WI38 (cell line): ENCODE measurements around the gene PRAMEF17.
"Not testable (repeated sequence)": the region's sequence is repeated elsewhere in the genome, so short reads cannot be mapped to it uniquely, and the experiment has no call there.

Experiments used
- H3K4me3 ChIP-seq: 2 replicates; pipeline ENCODE4 v1.5.1; 2011; ENCODE audit warnings: low read depth, mild to moderate bottlenecking, control low read depth, low read length
- CTCF ChIP-seq: IDR thresholded peaks from 2 replicates; pipeline ENCODE4 v1.5.1; 2012; ENCODE audit warnings: low read depth, mild to moderate bottlenecking, control low read depth, low read length

PRAMEF17 gene

GRCh38 chr1:13389332-13389731 lies at the start of gene PRAMEF17:
Gene PRAMEF17 (plus strand): TSS chr1:13389632. CDS start chr1:13389658, 26 bp downstream.
- H3K4me3 ChIP-seq = not testable (repeated sequence)

- H3K4me3 ChIP-seq = not testable (repeated sequence)
Measured at GRCh38 chr1:13342496-13342895, 46.9 kb upstream of the PRAMEF17 start.

GRCh38 chr1:13347034-13347433 lies 42.4 kb upstream of the PRAMEF17 start, which contains the start of gene PRAMEF14:
Gene PRAMEF14 (minus strand): TSS chr1:13347134. CDS start chr1:13345314, 1,820 bp downstream.
- H3K4me3 ChIP-seq = not testable (repeated sequence)

GRCh38 chr1:13353476-13353875 lies 36.0 kb upstream of the PRAMEF17 start:
- not testable (repeated sequence) for H3K4me3 ChIP-seq

- H3K4me3 ChIP-seq = not testable (repeated sequence)
Measured at GRCh38 chr1:13354475-13354874, 35.0 kb upstream of the PRAMEF17 start.

GRCh38 chr1:13356774-13357173 lies 32.7 kb upstream of the PRAMEF17 start:
- H3K4me3 ChIP-seq = not testable (repeated sequence)

- not testable (repeated sequence) for H3K4me3 ChIP-seq
Measured at GRCh38 chr1:13362364-13362763, 27.1 kb upstream of the PRAMEF17 start.

GRCh38 chr1:13364928-13365327 lies 24.5 kb upstream of the PRAMEF17 start:
- H3K4me3 ChIP-seq = not testable (repeated sequence)

GRCh38 chr1:13366536-13366935 lies 22.9 kb upstream of the PRAMEF17 start:
- H3K4me3 ChIP-seq = not testable (repeated sequence)

GRCh38 chr1:13368544-13368943 lies 20.9 kb upstream of the PRAMEF17 start:
- H3K4me3 ChIP-seq = not testable (repeated sequence)

- H3K4me3 ChIP-seq = not testable (repeated sequence)
Measured at GRCh38 chr1:13378983-13379382, 10.4 kb upstream of the PRAMEF17 start.

GRCh38 chr1:13380380-13380779 lies 9.1 kb upstream of the PRAMEF17 start:
- H3K4me3 ChIP-seq = not testable (repeated sequence)

- not testable (repeated sequence) for H3K4me3 ChIP-seq
Measured at GRCh38 chr1:13393004-13393403, 3.6 kb downstream of the PRAMEF17 start.

GRCh38 chr1:13394761-13395160 lies 5.3 kb downstream of the PRAMEF17 start:
- not testable (repeated sequence) for H3K4me3 ChIP-seq

- H3K4me3 ChIP-seq = not testable (repeated sequence)
Measured at GRCh38 chr1:13395311-13395710, 5.9 kb downstream of the PRAMEF17 start.

- H3K4me3 ChIP-seq = no peak overlapping the region
- TF ChIP-seq CTCF = no peak
Measured at GRCh38 chr1:13407811-13408210, 18.4 kb downstream of the PRAMEF17 start.

GRCh38 chr1:13410150-13410549 lies 20.7 kb downstream of the PRAMEF17 start, which contains the start of gene PRAMEF20:
Gene PRAMEF20 (plus strand): TSS chr1:13410450. CDS start chr1:13416355, 5,905 bp downstream.
- not testable (repeated sequence) for H3K4me3 ChIP-seq
